NCI-H2227 treated with DMSO at 0.1 percent for 48 hours (cell line): ENCODE data around the gene APOBEC2.
"Not testable (repeated sequence)": the region's sequence is repeated elsewhere in the genome, so short reads cannot be mapped to it uniquely, and the experiment has no call there.

Experiments used
- DNase-seq: peaks from one replicate; lab custom pipeline; 2025; lab: John Stamatoyannopoulos, UW

The APOBEC2 gene

DNA sequence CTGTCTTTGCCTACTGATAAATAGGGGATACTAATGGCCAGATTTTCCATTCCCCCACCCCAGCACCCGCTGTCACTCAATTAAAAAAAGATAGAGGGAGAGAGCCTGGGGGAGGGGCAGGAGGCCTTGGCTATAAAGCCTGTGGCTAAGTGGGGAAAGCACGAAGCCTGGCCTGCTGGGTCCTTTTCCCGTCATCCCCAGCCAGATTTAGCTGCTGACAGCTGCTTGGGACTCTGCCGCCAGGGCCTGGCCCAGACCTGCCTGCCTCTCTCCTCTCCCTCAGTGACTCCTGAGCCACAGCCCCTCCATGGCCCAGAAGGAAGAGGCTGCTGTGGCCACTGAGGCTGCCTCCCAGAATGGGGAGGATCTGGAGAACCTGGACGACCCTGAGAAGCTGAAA lies at the start of gene APOBEC2:
TSS of gene APOBEC2 (plus strand) at position 162 of the 400 bp plus-strand sequence. CDS start at position 308, 146 bp downstream.
- DNase-seq, result no peak

- peak; percentile 3 for DNase-seq
These were observed 46.8 kb upstream of the APOBEC2 start for GRCh38 chr6:41006217-41006616.

- DNase-seq, result not testable (repeated sequence)
These were observed 46.0 kb upstream of the APOBEC2 start for GRCh38 chr6:41006980-41007379.

DNA sequence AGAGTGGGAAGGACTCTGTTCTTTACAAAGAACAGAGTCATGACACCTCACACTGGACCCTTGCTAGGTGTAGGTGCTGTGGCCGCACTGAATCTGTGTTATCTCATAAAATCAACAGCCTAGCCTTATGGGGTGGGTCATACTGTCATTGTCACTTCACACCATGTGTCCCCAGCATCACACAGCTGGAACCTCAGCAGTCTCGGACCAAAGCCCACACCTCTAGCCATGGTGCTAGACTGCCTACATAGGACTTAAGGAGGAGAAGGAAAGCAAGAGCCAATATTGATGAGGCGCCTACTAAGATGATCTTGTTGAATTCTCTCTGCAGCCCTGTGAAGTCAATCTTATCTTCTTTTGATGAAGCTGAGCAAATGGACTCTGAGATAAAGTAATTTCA lies 45.0 kb upstream of the APOBEC2 start:
- no peak for DNase-seq

DNA sequence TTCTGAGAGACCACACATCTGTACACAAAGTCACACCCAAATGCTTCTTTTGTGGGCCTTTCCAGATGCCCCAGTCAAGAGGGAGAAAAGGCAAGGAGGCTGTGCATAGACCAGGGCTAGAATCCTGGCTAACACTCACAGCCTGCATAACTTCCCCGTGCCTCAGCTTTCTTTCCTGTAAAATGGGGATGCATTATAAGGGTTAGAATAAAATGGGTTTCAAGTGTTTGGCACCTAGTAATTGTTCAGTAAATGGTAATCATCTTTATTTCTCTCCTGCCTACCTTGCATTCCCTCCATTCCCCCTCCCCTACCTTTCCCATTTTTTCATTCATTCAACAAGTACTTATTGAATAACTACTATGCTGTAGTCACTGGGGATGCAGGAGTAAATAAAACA lies 43.3 kb upstream of the APOBEC2 start:
- no peak for DNase-seq

DNA sequence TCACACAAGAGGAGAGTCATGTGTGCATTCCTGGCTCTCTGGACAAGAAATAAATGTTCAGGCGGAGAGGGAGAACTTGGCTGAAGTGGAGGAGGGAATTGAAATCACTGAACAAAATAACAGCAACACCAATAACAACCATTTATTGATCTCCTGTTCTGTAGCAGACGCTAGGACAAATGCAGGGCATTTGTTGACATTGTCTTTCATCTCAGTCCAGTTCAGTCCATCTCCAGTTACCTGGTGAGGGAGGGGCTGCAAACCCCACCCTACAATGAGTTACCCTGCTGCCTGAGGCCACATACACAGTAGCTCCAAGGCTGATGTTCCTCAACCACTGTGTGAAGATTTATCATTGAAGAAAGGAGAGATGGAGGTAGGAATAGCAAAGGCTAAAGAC lies 41.3 kb upstream of the APOBEC2 start:
- DNase-seq, result no peak

- DNase-seq, result no peak
These were observed 39.4 kb upstream of the APOBEC2 start for GRCh38 chr6:41013466-41014153.

DNA sequence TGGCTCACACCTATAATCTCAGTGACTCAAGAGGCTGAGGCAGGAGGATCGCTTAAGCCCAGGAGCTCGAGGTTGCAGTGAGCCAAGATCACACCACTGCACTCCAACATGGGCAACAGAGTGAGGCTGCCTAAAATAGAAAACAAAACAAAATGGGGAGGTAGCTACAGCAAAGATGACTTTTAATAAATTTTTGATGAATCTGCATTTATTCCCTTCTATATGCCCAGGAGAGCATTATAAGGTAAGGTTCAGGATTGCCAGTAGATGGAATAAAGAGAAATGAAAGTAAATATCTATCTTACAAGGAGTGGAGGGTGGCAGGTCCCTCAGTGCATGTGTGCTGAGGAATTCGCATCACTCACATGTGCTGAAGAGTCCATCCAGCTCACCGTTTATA lies 38.2 kb upstream of the APOBEC2 start:
- no peak for DNase-seq

GRCh38 chr6:41015860-41016259 lies 37.1 kb upstream of the APOBEC2 start:
- DNase-seq, result not testable (repeated sequence)

- no peak for DNase-seq
These were observed 35.3 kb upstream of the APOBEC2 start for GRCh38 chr6:41017663-41018062.

GRCh38 chr6:41021832-41022231 lies 31.2 kb upstream of the APOBEC2 start:
- no peak for DNase-seq

GRCh38 chr6:41022294-41022693 lies 30.7 kb upstream of the APOBEC2 start:
- no peak for DNase-seq

DNA sequence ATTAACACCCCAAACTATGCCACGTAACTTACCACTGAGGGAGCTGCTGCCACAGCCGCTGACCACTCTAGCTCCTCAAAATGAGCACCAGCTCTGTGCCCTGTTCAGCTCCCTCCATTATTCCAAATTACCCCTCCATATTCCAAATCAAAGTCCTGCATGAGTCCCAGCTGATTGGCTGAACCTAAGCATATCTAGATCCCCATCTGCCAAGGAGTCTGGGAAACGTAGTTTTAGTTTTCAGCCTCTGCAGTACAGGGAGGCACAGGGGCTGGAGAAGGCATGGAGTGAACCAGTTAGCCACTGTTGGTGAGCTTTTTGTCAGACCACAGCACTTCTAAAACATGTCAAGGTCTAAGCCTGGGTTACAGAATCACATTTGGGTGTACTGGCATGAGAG lies 29.9 kb upstream of the APOBEC2 start:
- DNase-seq, result no peak

DNA sequence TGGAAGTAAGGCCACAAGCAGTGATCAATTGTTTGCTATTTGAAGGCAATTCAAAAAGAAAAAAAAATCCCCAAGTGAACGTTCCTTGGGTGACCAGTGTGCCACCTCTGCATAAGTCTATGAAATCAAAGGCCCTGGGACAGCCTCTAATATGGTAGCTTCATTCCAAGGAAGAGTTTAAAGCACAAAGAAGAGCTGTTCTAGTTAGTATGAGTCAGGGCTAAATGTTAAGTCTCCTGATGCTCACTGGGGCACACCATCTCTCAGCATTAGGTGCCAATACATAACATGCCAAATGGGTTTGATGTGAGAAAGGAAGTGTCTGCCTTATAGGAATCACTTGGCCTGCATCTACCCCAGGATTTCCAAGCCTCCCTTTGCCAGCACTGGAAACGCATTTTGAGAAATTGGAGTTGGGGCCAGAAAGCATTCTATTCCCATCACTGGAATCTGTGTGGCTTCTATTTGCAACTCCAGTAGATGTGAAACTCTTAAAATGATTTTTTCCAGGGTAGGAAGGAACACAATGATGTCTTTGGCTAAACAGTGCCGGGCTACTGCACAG lies 27.0 kb upstream of the APOBEC2 start:
- no peak for DNase-seq

DNA sequence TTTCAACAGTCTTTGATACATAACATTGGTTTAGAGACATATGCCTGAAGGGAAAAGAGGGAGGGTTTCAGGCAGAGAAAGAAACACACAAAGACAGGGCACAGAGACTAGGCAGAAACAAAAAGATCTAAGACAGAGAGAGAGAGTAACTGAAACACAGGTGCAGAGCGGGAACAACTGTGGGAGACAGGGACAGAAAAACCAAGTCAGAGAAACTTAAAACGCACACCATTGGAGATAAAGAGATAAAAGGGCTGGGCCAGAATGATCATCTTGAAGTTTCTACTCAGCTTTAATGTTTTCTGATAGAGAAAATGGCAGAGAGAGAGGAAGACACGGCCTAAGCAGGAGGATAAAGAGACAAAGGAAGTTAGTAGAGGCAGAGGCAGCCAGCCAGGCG lies 25.8 kb upstream of the APOBEC2 start:
- no peak for DNase-seq

DNA sequence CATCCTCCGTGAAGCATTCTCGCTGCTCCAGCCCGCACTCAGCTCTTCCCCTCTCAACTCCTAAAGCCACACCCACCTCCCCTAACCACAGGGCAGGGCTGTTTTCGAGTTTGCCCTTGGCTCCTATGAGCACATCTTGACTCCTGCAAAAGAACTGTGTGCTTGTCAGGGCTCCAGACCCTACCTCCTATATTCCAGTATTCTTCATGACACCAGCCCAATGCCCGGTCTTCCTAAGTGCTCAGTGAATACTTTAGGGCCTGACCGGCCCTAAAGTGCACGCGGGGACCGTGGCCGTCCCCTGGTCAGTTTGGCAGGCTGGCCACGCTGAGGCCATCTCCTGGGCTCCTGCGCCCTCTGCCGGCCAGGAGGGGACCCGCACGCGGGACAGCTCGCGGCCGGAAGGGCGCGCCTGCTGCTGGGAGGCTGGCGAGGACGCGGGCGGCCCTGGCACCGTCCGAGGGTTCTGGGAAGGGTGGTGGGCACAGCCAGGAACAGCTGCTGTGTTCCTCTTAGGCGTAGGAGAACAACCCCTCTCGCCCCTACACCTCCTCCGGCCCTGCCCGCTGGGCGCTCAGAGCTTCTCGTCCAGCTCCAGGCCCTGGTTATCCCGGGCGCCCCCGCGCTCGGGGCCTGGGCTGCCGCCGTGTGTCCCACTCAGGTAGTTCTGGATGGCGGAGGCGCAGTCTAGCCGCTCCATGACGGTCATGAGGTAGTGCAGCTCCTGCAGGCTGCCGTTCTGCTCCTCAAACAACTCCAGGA lies 25.0 kb upstream of the APOBEC2 start:
- peak; percentile 43 for DNase-seq

DNA sequence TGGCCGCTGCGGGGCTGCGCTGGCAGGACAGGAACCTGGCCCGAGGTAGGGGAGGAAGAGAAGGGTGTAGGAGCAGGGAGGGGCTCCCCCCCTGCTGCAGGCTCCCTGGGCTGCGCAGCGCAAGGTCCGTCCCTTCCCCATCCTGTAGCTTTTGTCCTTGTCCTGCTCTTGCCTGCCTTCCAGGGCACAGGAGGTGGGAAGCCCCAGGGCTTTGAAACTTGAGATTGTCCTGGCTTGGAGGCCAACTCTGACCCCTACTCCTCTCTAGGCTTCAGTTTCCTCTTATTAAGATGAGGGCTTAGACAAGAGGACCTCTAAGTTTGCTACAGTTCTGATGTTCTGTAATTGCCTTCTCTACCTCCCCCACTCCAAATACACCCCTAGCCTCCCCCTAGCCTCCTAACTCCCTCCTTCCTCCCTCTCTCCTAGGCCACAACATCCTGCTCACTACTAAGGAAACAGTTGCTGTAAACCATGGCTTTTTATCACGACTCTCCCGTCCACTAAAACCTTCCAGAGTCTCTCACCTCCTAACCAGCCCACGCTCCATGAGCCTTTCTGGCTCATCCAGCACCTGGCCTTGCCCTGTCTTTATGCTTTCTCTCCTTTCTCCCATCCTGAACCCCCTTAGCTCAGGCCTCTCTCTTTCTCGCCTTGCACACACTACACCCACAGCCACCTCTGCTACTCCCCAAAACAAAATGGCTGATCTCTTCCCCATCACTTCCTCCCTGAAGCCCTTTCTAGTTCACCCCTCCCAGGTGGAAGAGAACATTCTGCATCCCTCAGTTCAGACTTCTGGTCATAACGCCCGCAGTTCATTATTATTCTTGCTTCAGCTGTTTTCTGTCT lies 24.2 kb upstream of the APOBEC2 start:
- DNase-seq, result no peak

- DNase-seq, result no peak
These were observed 20.2 kb upstream of the APOBEC2 start for GRCh38 chr6:41032830-41033229.

DNA sequence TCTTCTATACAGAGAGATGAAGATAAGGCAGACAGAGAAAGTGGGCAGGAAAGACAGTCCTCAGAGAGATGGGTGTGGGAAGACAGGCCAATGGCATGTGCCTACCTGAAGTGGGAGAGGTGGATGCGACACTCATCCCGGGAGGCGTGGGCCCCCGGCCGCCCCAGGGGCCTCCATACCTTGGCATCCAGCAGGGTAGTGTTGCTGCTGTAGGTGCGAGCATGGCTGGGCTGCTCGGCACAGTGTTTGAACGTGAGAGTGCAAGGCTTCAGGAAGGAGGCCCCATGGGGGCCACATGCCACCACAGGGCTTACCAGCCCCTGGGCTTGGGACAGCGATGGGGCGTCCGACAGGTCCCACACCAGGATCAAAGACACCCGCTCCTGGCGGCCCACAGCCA lies 19.2 kb upstream of the APOBEC2 start:
- DNase-seq, result no peak

- no peak for DNase-seq
These were observed 16.8 kb upstream of the APOBEC2 start for GRCh38 chr6:41036186-41036585.

DNA sequence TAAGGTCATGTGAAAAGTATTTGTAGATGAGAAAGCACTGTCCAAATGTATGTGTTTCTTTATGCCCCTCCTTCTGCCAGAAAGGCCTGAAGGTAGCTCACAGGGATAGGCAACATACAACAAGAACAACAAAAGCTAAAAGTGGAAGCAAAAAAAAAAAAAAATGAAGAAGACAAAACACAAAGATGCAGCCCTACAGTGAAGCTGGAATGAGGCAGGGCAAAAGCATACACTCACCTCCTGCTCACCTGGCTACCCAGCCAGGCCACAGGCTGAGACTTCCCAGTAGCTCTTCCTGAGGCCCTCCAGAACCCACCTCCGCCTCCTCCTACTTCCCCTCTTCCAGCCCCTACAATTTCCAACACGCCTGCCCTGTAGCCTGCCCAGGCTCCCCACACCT lies 16.4 kb upstream of the APOBEC2 start:
- DNase-seq, result no peak
